ENCODE measurements around the gene MEX3A. TPM values are rescaled to one million over a fixed set of nuclear protein-coding genes. Genes with fewer than 3 reads are reported as not detected.

Gene MEX3A
- total RNA-seq, 2 donors from 2014 or later = 0.06 to 0.07 TPM

DNA sequence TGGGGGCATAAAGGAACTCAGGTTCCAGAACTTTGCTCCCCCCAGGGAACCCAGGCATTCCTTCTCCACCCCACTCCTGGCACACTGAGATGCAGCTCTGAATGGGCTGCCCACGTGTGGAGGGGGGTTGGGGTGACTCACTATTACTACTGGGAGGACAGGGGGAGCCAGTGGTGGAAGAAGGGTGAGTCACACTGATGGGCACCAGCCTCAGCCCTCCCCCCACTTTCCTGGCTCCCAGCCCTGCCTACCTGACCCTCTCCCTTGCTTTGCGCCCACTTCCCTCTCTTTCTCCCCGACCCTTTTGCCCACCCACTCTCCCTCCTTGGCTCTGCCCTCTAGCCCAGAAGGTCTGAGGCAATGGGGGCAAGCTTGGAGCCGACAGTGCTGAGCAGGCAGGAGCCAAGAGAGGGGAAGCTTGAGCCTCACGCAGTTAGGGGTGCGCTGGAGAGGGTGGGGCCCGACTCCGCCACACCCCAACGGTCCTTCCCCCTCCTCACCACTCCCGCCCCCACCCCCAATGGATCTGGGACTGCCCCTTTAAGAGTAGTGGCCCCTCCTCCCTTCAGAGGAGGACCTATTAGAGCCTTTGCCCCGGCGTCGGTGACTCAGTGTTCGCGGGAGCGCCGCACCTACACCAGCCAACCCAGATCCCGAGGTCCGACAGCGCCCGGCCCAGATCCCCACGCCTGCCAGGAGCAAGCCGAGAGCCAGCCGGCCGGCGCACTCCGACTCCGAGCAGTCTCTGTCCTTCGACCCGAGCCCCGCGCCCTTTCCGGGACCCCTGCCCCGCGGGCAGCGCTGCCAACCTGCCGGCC lies 32.0 kb upstream of the MEX3A start, which contains the start of gene LMNA:
Gene LMNA, plus strand, starts transcription at position 611 of the 818 bp plus-strand sequence. CDS start 208 bp downstream, outside the sequence.
- H3K27me3 Mint-ChIP-seq = peaks cover 18 to 29% of the 10 kb centered on the region in 2 donors
- DNase-seq (ENCODE audit: low spot score) (peak; percentile 78), ATAC-seq (peak; percentile 91 to 92)
- peak within 1 kb of the TSS; percentile 83 for H3K4me3 Mint-ChIP-seq
- peaks cover 28 to 41% of the 10 kb centered on the region in 2 donors for H3K4me1 Mint-ChIP-seq (ENCODE audit: low read depth in 2 of 2)
- H3K36me3 Mint-ChIP-seq = no peaks in the 10 kb centered on the region
- peak within 1 kb of the TSS; percentile 33 to 74 for H3K27ac Mint-ChIP-seq
- H3K9me3 Mint-ChIP-seq = no peaks in the 10 kb centered on the region

- H3K4me3 Mint-ChIP-seq = peak overlapping the region; percentile 83
- H3K27ac Mint-ChIP-seq = peak overlapping the region; percentile 33 to 74
Measured at GRCh38 chr1:156113282-156113950, 31.2 kb upstream of the MEX3A start.

DNA sequence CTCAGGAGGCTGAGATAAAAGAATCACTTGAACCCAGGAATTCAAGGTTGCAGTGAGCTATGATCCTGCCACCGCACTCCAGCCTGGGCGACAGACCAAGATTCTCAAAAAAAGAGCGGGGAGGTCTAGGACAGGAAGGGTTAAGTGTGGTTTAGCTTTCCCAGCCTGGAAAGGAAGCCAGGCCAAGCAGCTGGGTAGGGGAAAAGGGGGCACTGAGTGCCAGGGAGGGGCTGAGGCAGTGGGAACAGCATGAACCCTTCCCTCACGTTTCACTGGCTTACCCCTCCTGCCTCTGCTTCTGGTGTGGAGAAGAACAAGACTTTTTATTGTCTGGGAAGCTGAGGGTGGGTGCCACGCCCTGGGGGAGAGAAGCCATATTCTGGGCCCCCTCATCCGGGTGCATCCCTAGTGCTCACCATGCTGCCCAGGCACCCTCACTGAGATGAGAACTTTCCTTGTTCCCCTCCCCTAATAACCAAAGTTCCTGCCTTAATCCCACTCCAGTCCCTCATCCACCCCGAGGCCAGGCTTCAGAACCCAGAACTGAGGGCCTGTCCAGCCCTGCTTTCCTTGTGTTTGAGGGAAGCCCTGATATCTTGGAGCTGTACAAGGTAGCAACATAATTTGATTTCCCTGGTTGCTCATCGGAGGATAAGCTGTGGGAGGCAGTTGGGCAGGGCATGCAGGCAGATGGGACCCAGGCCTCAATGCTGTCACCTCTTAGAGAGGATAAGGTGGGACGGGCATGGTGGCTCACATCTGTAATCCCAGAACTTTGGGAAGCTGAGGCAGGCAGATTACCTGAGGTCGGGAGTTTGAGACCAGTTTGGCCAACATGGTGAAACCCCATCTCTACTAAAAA lies 30.2 kb upstream of the MEX3A start:
- Mint-ChIP-seq H3K27ac (no peak overlapping the region), H3K9me3 (no peaks in the 10 kb centered on the region), H3K27me3 (peaks cover 18 to 29% of the 10 kb centered on the region in 2 donors)

More at GRCh38 chr1:156113282-156113950, 31.2 kb upstream of the MEX3A start:
- H3K27me3 Mint-ChIP-seq = peaks cover 18 to 29% of the 10 kb centered on the region in 2 donors
- ATAC-seq (no peak), DNase-seq (ENCODE audit: low spot score) (no peak)
- H3K4me1 Mint-ChIP-seq (ENCODE audit: low read depth in 2 of 2) = peaks cover 28 to 40% of the 10 kb centered on the region in 2 donors
- H3K9me3 Mint-ChIP-seq = no peaks in the 10 kb centered on the region
- no peaks in the 10 kb centered on the region for H3K36me3 Mint-ChIP-seq

GRCh38 chr1:156111355-156111962 lies 29.2 kb upstream of the MEX3A start:
- Mint-ChIP-seq H3K4me3 (no peak overlapping the region), H3K36me3 (no peaks in the 10 kb centered on the region)

More for the DNA sequence above, 30.2 kb upstream of the MEX3A start:
- H3K4me1 Mint-ChIP-seq (ENCODE audit: low read depth in 2 of 2) = peaks cover 28 to 37% of the 10 kb centered on the region in 2 donors
- H3K36me3 Mint-ChIP-seq = no peaks in the 10 kb centered on the region
- DNase-seq (ENCODE audit: low spot score) (no peak), ATAC-seq (no peak)
- peak overlapping the region; percentile 15 for H3K4me3 Mint-ChIP-seq

GRCh38 chr1:156110252-156110651 lies 28.0 kb upstream of the MEX3A start:
- no peak overlapping the region for H3K4me3 Mint-ChIP-seq
- DNase-seq (ENCODE audit: low spot score) = no peak
- peak overlapping the region in 1 of 2 donors; percentile 31 for H3K27ac Mint-ChIP-seq
- peaks cover 11 to 20% of the 10 kb centered on the region in 2 donors for H3K27me3 Mint-ChIP-seq
- no peaks in the 10 kb centered on the region for H3K9me3 Mint-ChIP-seq
- ATAC-seq = no peak
- H3K4me1 Mint-ChIP-seq (ENCODE audit: low read depth in 2 of 2) = peaks cover 30 to 41% of the 10 kb centered on the region in 2 donors
- no peaks in the 10 kb centered on the region for H3K36me3 Mint-ChIP-seq

More at GRCh38 chr1:156111355-156111962, 29.2 kb upstream of the MEX3A start:
- peaks cover 32 to 42% of the 10 kb centered on the region in 2 donors for H3K4me1 Mint-ChIP-seq (ENCODE audit: low read depth in 2 of 2)
- DNase-seq (ENCODE audit: low spot score) (no peak), ATAC-seq (no peak)
- H3K27ac Mint-ChIP-seq = no peak overlapping the region
- peaks cover 16 to 26% of the 10 kb centered on the region in 2 donors for H3K27me3 Mint-ChIP-seq
- no peaks in the 10 kb centered on the region for H3K9me3 Mint-ChIP-seq

- Mint-ChIP-seq H3K27ac (no peak overlapping the region), H3K9me3 (no peaks in the 10 kb centered on the region), H3K36me3 (no peaks in the 10 kb centered on the region), H3K27me3 (peaks cover 8 to 11% of the 10 kb centered on the region in 2 donors), H3K4me1 (ENCODE audit: low read depth in 2 of 2) (peaks cover 25 to 39% of the 10 kb centered on the region in 2 donors), H3K4me3 (no peak overlapping the region)
- ATAC-seq (no peak), DNase-seq (ENCODE audit: low spot score) (no peak)
Measured at GRCh38 chr1:156108664-156109241, 26.5 kb upstream of the MEX3A start.

DNA sequence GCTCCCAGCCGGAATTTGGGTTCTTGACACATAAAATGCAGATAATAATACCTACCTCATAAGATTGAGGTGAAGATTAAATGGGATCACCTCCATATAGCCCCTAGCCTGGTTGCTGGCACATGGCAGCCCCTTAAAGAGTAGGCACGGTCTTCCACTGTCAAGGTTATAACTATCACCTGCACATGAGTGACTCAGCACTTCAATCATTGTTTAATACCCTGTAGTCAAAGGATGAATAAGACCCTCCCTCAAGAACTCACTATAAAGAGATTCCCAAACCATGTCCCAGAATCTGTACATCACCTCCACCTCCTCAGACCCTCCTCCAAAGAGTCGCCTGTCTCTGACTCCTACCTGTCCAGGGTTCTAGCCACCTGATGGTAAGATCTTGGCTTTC lies 25.8 kb upstream of the MEX3A start:
- DNase-seq (ENCODE audit: low spot score) (no peak), ATAC-seq (no peak)
- Mint-ChIP-seq H3K27me3 (peaks cover 4 to 9% of the 10 kb centered on the region in 2 donors), H3K27ac (peak overlapping the region; percentile 57 to 73), H3K4me1 (ENCODE audit: low read depth in 2 of 2) (peaks cover 23 to 37% of the 10 kb centered on the region in 2 donors), H3K4me3 (no peak overlapping the region), H3K9me3 (no peaks in the 10 kb centered on the region), H3K36me3 (no peaks in the 10 kb centered on the region)

DNA sequence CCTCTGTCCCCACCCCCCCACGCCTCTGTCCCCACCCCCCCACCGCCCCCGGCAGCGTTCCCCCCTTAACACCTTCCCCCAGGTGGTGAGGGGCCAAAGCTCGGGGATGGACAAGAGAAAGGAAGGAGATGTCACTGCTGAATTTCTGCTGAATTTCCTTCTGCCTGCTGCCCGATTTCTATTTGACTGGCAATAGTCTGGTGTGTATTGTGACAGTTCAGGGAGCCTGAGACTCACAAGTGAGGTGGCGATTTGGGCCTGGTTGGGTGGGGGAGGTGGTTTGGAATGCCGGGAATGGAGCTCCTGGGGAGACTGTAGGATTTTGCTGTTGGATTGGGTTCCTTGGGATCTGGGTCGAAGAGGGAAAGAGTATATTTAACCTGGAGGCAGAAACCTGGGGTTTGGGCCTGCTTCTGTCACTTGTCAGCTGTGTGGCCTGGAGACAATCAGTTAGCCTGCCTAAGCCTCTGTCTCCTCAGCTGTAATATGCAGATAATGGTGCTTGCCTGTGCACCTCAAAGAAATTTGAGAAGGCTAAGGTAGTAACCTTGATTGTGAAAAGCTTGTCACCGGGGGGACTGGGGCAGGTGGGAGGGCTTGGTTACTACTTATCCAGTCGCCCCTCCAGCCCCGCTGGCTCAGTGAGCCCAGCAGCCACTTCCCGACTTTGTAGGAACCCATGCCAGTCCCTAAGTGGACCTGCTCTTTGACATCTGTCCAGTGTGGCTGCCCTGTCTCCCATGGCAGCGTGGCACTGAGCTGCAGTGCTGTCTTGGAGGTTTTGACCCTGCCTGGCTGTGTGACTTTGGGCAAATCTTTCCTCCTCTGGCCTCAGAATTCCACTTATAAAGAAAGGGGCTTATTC lies 24.6 kb upstream of the MEX3A start:
- Mint-ChIP-seq H3K27ac (peak overlapping the region; percentile 73 to 79), H3K36me3 (no peaks in the 10 kb centered on the region), H3K4me1 (ENCODE audit: low read depth in 2 of 2) (peaks cover 23 to 36% of the 10 kb centered on the region in 2 donors), H3K9me3 (no peaks in the 10 kb centered on the region), H3K27me3 (peaks cover 0 to 9% of the 10 kb centered on the region in 2 donors), H3K4me3 (peak overlapping the region; percentile 80)
- DNase-seq (ENCODE audit: low spot score) (no peak), ATAC-seq (no peak)

GRCh38 chr1:156104861-156105832 lies 22.9 kb upstream of the MEX3A start:
- Mint-ChIP-seq H3K4me1 (ENCODE audit: low read depth in 2 of 2) (peaks cover 29 to 40% of the 10 kb centered on the region in 2 donors), H3K27me3 (peaks cover 6 to 13% of the 10 kb centered on the region in 2 donors), H3K36me3 (no peaks in the 10 kb centered on the region), H3K4me3 (peak overlapping the region; percentile 80), H3K27ac (peak overlapping the region; percentile 73 to 79), H3K9me3 (no peaks in the 10 kb centered on the region)
- DNase-seq (ENCODE audit: low spot score) (no peak), ATAC-seq (no peak)

DNA sequence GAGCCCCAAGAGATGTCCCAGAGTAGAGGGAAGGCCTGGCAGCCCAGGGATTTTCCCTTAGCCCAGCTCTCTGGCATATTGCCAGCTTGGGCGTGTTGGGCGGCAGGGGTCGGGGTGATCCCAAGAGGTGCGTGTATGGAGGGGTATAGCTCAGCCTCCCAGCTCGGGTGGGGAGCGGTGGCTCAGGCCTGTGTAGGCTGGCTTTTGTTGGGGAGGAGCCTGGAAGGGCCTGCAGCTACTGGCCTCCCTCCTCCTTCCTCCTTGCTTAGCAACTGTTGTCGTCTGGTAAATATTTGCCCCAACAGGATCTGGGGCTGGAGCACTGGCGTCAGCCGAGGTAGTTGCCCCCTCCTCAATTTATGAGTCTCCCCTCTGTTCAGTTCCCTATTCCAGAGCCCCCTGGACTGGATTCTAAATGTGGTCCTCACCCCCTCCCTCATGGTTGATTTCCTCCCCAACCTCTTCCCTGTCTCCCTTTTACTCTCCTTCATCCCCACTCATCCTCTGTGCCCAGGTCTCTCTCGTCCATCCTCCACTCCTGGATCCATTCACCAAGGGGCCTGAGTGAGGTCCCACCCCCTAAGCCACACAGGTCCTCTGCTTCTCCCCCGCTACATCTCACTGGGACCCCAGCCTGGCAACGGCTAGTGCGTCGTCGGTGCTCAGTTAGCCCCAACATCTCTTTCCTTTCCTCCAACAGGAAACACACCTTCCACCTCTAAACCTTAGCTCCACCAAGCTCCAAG lies 22.0 kb upstream of the MEX3A start:
- Mint-ChIP-seq H3K27ac (peak overlapping the region in 1 of 2 donors; percentile 16), H3K4me3 (no peak overlapping the region), H3K27me3 (peaks cover 6 to 13% of the 10 kb centered on the region in 2 donors), H3K4me1 (ENCODE audit: low read depth in 2 of 2) (peaks cover 29 to 37% of the 10 kb centered on the region in 2 donors), H3K36me3 (no peaks in the 10 kb centered on the region), H3K9me3 (no peaks in the 10 kb centered on the region)
- no peak for ATAC-seq
- no peak for DNase-seq (ENCODE audit: low spot score)

All from natural killer cell treated with Interleukin-12 subunit alpha and Interleukin-12 subunit beta and Interleukin-15 and Interleukin-18, amount 100 ng/mL, for 72 hours (primary cell).